Measurements from ENCODE around the gene CD163L1. TPM values are rescaled to one million over a fixed set of nuclear protein-coding genes. Genes with fewer than 3 reads are reported as not detected.
A peak's percentile ranks its signal among the peaks of the same experiment; 100 is the strongest.
"Not testable (repeated sequence)": the region's sequence is repeated elsewhere in the genome, so short reads cannot be mapped to it uniquely, and the experiment has no call there.

CD163L1 gene
- total RNA-seq, 1 donor from 2014 or later = 16.0 TPM

DNA sequence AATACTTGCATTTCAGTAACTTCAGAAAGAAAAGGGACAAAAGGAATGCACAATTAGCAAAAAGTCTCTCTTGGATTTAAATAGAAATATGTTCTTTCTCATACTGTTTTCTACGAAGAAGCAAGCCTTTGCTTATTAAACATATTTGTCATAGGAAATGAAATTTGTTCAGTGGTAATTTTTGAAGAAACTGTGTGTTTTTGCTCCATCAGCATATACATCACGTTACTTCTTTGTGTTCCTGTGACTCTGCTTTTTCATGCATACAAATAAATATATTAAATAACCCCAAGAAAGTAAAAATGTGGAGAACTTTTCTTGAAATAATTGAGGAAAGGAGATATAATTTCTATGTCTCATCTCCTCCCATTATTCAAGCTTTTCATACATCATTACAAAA lies 39.7 kb downstream of the CD163L1 start:
- DNase-seq (ENCODE audit: low read depth in 2 of 2) = no peak

DNA sequence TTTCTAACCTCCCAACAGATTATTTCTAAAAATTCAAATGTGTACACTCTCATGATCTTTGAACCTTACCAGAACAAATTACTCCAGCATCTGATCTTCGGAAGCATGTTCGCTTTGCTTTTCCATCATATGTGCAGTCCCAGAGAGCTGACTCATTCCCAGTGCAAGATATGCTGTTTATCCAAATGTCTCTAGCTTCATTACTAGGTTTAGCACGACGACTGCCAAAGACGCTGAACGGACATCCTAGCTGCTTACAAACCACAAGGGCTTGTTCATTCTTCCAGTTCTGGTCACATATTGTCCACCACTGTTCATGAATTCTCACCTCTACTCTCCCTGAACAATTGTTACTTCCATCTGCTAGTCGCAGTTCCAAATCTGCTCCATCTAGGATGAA lies 40.5 kb downstream of the CD163L1 start:
- DNase-seq (ENCODE audit: low read depth in 2 of 2) = no peak

DNA sequence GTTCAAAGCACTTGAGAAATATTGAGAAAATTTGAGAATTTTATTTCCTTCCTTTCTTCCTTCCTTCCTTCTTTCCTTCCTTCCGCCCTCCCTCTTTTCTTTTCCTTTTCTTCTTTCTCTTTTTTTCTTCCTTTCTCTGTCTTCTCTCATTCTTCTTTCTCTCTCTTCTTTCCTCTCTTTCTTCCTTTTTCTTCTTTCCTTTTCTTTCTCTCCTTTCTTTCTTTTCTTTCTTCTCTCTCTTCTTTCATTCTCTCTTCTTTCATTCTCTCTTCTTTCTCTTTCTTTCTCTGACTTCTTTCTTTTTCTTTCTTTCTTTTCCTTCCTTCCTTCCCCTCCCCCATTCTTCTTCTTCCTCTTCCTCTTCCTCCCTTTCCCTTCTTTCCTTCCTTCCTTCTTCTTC lies 44.9 kb downstream of the CD163L1 start:
- DNase-seq (ENCODE audit: low read depth in 2 of 2) = no peak

DNA sequence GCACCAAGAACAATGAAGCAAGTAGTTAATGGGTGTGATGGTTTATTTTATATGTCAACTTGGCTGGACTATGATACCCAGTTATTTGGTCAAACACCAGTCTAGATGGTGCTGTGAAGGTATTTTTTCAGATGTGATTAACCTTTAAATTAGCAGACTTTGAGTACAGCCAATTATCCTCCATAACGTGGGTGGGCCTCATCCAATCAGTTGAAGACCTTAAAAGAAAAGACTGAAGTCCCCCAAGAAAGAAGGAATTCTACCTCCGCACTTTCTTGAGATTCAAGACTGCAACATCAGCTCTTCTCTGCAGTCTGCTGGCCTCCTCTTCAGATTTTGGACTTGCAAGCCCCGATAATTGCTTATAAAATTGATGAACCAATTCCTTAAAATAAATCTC lies 47.5 kb downstream of the CD163L1 start:
- DNase-seq (ENCODE audit: low read depth in 2 of 2) = no peak

DNA sequence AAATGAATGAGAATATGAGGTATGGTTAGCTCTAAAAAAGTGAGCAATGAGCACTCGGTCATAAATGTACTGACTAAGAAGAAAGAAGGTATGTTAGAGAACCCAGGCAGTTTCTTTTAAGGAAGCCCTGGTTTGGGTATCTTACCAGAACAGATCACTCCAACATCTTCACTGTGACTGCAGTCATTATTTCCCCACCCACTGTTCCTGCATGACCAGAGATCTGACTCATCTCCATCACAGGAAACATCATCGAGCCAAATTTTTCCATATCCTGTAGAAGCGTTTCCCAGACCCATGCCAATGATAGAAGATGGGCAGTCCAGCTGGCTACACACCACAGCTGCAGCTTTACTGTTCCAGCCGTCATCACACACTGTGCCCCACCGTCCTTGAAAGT lies 48.0 kb downstream of the CD163L1 start:
- DNase-seq (ENCODE audit: low read depth in 2 of 2) = peak; percentile 60 to 73

DNA sequence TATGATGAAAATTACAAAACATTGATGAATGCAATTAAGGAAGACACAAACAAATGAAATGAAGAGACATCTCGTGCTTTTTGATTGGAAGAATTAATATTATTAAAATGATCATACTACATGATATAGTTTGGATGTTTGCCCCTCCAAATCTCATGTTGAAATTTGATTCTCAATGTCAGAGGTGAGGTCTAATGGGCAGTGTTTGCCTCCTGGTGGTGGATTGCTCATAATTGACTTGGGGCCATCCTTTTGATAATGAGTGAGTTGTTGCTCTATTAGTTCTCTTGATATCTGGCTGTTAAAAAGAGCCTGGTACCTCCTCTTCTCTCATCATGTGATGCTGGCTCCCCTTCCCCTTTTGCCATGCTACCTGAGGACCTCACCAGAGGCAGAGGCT lies 56.7 kb downstream of the CD163L1 start:
- DNase-seq (ENCODE audit: low read depth in 2 of 2) = no peak

DNA sequence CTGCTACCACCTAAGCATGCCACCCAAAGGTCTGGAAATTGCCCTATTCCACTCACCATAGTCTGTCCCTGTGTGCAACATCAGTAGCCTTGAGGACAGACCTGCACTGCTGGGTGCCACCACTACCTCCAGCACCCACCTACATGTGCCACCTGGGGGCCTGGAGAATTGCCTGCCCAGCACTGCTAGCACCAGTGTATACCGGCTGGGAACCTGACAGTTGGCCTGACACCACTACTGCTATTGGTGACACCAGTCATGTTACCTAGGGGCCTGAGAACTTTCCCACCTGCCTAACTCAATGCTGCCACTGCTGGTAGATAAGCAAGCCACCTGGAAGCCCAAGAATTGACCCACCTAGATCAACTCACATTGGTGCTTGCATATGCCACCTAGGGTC lies 60.8 kb downstream of the CD163L1 start:
- no peak for DNase-seq (ENCODE audit: low read depth in 2 of 2)

DNA sequence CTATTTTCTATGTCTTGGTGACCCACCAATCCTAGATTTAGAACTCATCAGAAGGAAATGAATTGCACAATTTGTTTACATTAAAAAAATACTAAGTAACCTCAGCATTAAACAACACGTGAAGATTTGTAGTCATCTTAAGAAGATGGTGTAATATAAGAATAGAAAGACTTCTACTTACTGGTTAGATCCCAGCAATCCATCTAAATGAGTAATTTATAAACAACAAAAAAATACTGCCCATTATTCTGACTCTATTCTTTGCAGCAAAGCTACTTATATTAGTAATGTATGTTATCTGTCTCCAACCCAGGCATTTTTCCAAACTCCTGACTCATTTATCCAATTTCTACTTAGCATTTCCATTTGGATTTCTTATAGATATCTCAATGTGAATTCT lies 67.8 kb downstream of the CD163L1 start:
- no peak for DNase-seq (ENCODE audit: low read depth in 2 of 2)

DNA sequence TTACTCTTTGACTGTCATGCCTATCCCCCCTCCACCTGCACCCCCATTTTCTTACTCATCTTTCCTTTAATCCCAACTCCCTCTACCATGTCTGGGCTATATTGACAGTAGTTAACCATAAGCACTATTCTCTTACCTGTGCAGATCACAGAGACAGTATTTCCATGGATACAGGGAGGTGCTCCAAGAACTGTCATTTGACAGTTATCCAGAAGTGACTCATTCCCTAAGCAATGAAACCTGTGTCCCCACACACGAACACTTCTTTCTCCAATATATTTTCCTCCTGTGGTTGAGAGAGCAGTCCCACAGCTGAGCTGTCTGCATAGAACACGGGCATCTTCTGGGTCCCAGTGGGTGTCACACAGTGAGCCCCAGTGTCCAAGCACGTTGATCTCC lies 68.8 kb downstream of the CD163L1 start:
- DNase-seq (ENCODE audit: low read depth in 2 of 2) = no peak

DNA sequence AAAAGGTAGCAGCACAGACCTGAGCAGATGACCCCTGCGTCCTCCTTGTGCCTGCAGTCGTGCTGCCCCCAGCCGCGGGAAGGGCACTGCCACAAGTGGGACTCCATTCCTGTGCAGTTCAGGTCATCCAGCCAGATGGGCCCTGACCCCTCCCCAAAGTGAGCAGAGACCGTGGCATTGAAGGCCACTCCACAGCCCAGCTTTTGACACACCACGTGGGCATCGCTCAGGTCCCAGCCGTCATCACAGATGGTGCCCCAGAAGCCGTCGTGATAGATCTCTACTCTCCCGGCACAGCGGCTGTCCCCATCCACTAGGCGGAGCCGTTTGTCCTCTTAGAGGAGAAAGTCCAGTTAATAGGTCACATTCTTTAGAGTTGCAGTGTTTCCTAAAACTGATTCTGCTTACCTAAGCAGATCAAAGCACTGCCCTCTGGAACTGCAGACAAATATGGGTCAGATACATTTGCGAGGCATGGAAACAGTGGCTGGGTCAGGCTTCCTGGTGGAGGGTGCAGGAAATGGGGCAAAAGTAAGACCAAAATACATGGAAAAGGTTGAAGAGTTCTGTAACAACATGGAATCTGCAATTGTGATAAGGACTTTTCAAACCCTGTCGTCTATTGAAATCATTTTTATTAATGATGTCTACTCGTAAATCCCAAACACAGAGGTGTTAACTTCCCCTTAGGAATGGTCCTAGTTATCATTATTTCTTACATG lies 69.4 kb downstream of the CD163L1 start:
- DNase-seq (ENCODE audit: low read depth in 2 of 2) = peak; percentile 40 to 63

DNA sequence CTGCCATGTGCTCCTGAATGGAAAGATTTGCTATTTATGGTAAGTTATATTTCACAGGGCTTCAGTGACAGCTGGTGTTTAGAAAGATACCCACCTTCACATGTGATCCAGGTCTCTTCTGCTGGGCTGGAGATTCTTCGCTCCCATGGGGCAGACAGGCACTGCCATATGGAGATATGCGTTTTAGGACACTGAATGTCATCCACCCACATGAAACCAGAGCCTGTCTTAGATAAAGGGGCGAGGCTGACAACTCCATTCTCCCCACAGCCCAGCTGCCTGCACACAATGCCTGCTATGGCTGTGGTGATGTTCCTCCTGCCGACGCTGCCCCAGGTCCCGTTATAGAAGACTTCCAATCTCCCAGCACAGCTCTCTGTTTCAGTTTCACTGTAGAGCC lies 70.7 kb downstream of the CD163L1 start:
- DNase-seq (ENCODE audit: low read depth in 2 of 2) = no peak

DNA sequence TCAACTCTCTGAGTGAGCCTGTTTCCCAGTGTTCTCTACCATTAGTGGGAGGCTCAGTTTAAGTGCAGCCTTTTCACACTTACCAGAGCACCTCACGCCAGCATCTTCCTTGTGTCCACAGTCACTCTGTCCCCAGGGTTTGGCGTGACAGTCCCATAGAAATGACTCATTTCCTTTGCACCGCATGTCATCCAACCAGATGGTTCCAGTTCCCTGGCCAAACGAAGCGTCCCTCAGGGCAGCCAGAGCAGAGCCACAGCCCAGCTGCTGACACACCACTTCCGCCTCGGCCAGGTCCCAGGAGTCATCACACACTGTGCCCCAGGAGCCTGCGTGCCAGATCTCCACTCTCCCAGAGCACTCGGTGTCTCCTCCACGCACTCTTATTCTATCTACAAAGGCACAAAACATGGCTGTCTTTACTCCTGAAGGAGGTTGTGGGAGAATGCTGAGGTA lies 74.7 kb downstream of the CD163L1 start:
- DNase-seq (ENCODE audit: low read depth in 2 of 2) = peak; percentile 42 to 54

DNA sequence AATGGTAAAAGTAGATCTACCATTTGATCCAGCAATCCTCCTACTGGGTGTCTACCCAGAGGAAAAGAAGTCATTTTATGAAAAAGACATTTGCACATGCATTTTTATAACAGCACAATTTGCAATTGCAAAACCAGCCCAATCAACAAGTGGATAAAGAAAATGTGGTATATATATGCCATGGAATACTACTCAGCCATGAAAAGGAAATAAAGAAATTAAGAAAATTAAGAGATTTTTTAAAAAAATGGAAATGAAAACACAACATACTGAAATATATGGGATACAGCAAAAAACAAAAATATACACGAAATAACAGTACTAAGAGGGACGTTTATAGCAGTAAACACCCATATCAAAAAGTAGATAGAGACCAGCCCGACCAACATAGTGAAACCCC lies 81.2 kb downstream of the CD163L1 start:
- no peak for DNase-seq (ENCODE audit: low read depth in 2 of 2)

DNA sequence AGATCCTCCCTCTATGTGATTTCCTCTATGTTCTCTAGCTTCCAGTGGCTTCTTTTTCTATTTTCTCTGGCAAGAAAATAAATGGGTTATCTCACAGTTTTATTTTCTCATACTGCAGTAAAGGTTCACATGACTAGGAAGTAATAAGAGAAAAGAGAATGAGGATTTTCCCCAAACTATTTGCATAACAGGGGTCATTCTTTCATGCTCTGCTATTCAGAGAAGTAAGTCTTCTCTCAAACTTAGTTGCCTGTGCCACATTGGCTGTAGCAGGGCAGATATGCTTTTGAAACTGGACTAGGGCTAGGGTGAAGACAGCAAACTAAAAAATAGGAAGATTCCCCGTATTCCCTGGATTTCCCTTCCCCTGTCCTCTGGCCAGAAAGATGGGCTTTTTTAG lies 82.7 kb downstream of the CD163L1 start:
- no peak for DNase-seq (ENCODE audit: low read depth in 2 of 2)

DNA sequence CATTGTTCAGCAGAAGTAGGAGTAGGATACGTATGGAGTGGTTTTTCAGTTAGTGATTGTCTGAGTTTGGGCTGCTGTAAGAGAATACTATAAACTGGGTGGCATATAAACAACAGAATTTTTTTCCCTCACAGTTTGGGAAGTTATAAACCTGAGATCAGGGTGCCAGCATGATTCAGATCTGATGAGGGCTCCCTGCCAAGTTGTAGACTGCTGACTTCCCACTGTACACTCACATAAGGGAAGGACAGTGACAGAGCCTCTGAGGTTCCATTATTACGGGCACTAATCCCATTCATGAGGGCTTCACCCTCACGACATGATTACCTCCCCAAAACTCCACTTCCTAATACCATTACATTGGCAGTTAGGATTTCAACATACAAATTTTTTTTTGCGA lies 89.4 kb downstream of the CD163L1 start:
- DNase-seq (ENCODE audit: low read depth in 2 of 2) = peak; percentile 43 to 84

DNA sequence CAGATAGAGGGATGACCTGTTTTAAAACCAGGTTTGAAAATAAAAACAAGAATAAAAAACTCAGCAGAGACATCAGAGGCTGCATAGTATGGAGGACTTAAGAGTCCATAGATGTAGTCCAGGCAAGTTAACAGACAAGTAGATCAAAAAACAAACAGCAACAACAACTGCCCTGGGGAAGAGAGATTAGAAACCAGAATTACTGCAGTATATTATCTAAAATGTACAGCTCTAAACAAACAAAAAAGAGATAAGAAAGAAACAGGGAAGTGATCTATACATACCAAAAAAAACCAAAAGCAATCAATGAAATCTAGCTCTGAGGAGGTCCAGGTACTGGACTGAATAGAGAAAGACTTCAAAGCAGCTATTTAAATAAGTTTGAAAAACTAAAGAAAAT lies 91.3 kb downstream of the CD163L1 start:
- no peak for DNase-seq (ENCODE audit: low read depth in 2 of 2)

DNA sequence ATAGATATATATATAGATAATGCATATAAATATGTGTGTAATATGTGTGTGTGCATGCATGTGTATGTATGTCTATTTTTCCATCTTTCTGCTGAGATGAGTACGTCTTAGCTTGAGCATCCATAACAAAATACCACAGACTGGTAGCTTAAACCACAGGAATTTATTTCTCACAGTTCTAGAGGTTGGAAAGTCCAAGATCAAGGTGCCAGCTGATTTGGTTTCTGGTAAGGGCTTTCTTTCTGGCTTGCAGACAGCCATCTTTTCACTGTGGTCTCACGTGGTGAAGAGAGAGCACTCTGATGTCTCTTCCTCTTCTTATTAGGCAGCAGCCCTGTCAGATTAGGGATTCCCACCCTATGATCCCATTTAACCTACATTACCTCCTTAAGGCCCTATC lies 92.8 kb downstream of the CD163L1 start:
- DNase-seq (ENCODE audit: low read depth in 2 of 2) = no peak

DNA sequence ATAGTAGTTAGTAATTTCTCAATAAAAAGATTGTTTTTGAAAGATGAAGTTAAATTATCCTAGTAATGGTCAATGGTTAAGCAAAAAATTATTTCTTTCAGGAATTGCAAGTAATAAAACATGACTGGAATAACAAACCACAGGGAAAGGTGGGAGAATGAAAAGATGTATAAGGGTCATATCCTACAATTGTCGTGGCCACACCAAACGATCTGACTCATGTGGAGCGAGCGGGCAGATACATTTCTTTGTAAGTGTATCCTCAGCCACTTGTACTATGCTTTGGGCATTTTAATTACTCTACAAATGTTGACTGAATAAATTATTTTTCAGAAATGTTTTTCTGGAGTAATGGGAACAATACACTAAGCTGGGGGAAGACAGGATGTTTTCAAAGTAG lies 94.5 kb downstream of the CD163L1 start:
- DNase-seq (ENCODE audit: low read depth in 2 of 2) = peak; percentile 70 to 94

DNA sequence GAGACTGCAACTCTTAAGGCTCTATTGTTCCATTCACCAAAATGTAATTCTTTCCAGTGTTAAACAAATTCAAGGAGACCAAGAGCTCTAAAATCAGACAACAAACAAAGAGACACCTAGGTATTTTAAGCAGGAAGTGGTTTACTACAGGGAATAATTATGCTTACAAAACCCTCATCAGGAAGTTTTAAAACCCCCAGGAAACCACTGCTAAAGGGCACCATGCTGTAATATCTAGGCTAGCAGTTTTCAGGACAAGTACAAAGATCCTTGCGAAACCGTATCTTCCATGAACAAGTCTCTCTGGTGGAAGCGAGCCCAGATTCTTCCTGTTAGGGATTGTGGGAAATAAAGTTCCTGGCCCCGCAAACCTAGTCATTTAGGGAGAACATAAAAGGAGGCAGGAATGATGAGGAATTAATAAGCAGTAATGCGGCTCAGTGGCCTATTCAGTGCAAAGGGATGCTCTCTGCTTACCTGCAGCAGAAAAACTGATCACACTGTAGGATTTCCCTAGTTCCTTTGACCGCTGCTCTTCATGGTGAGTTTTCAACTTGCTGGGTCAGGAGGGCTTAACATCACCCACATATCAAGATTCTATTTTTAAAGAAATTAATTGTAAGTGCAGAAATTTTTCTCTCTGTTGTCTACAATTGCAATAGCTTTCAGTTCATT lies 97.3 kb downstream of the CD163L1 start:
- no peak for DNase-seq (ENCODE audit: low read depth in 2 of 2)

DNA sequence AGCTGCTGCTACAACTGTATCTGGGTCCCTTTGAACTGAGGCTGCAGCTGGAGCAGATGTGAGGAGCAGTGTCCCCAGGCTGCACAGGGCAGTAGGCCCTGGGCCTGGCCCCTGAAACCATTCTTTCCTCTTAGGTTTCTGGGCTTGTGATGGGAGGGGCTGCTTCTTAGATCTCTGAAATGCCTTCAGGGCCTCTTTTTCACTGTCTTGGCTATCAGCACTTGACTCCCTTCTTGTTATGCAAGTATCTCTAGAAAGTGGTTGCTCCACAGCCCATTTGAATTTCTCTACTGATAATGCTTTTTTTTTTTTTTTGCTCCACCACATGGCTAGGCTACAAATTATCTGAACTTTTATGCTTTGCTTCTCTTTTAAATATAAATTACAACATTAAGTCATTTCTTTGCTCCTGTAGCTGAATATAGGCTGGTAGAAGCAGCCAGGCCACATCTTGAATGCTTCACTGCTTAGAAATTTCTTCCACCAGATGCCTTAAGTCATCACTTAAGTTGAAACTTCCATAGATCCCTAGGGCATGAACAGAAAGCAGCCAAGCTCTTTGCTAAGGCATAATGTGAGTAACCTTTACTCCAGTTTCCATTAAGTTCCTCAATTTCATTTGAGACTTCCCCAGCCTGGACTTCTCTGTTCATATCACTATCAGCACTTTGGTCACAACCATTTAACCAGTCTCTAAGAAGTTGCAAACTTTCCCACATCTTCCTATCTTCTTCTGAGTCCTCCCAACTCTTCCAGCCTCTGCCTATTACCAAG lies 98.9 kb downstream of the CD163L1 start:
- no peak for DNase-seq (ENCODE audit: low read depth in 2 of 2)

DNA sequence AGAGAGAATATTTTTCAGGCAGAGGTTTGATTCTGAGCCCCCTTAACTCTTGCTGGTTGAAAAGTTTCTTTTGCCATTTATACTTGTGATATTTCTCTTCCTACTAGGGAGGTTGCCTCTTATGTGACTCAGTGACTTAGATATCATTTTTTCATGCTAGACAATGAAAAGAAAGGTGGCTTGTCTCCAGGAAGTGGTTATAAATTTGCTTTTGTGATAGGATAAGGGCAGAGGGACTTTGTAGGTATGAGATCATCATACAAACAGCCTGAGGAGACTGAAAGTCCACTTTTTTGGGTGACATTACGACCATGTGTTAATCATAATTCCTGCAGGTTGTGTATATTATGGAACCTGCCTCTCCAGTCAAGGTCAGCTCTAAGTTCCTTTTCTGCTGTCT lies 104.3 kb downstream of the CD163L1 start:
- DNase-seq (ENCODE audit: low read depth in 2 of 2) = peak in 1 of 2 donors; percentile 16

DNA sequence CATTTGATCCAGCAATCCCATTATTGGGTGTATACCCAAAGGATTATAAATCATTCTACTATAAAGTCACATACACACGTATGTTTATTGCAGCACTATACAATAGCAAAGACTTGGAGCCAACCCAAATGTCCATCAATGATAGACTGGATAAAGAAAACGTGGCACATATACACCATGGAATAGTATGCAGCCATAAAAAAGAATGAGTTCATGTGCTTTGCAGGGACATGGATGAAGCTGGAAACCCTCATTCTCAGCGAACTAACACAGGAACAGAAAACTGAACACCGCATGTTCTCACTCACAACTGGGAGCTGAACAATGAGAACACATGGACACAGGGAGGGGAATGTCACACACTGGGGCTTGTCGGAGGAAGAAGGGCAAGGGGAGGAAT lies 106.2 kb downstream of the CD163L1 start:
- DNase-seq (ENCODE audit: low read depth in 2 of 2) = not testable (repeated sequence)

DNA sequence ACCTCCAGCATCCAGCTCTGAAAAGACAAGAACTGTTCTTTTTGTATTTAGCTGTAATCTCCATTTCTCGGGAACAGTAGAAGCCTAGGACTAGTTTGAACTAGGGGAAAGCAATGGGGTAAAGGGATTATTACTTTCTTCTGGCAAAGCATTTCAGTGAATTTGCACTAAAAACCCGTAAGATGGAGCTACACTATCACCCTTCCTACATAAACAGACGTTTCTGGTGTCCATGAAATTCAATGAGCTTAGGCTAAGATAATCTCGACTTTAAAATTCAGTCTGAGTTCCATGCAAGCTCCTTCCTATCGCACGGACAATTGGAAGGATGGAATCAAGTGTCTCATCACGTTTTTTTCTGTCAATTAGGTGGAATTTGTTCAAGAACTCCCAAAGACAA lies 116.0 kb downstream of the CD163L1 start:
- peak in 1 of 2 donors; percentile 5 for DNase-seq (ENCODE audit: low read depth in 2 of 2)

Measured in dermis microvascular lymphatic vessel endothelial cell (primary cell).